HepG2 (cell line): Measurements from ENCODE around the gene NGFR.

Source experiments
- CHCHD3 ChIP-seq: sonication (generic); formaldehyde crosslinking; IDR thresholded peaks from 2 replicates; pipeline ENCODE4 v1.8.0; 2022; ENCODE audit warnings: mild to moderate bottlenecking, missing genetic modification reagents, moderate library complexity
- EZH2 ChIP-seq: conservative IDR thresholded peaks from 2 replicates; pipeline ENCODE4 v1.6.1; 2012; ENCODE audit warnings: mild to moderate bottlenecking, low read depth, low read length, moderate library complexity
- FOXA3 ChIP-seq: IDR thresholded peaks from 2 replicates; pipeline ENCODE4 v1.6.1; 2016; ENCODE audit warnings: missing genetic modification reagents, missing compliant biosample characterization
- MYNN ChIP-seq: sonication (generic); formaldehyde crosslinking; IDR thresholded peaks from 2 replicates; pipeline ENCODE4 v1.4.0; 2020; ENCODE audit warnings: mild to moderate bottlenecking, low read depth, missing genetic modification reagents
- ZBTB3 ChIP-seq: sonication (generic); formaldehyde crosslinking; IDR thresholded peaks from 2 replicates; pipeline ENCODE4 v1.4.0; 2020; ENCODE audit warnings: low read depth, mild to moderate bottlenecking, moderate library complexity, missing genetic modification reagents, borderline replicate concordance
- ZNF589 ChIP-seq: sonication (generic); formaldehyde crosslinking; conservative IDR thresholded peaks from 2 replicates; pipeline ENCODE4 v1.8.0; 2022; ENCODE audit warnings: mild to moderate bottlenecking, moderate library complexity, missing genetic modification reagents
- TF ChIP-seq, protein P1 (sequence below): sonication (generic); formaldehyde crosslinking; IDR thresholded peaks from 2 replicates; pipeline ENCODE4 v1.5.0; 2020; ENCODE audit warnings: mild to moderate bottlenecking, missing genetic modification reagents, moderate library complexity
- TF ChIP-seq, protein P2 (sequence below): IDR thresholded peaks from 2 replicates; pipeline ENCODE4 v1.6.1; 2012; ENCODE audit warnings: inconsistent platforms
- TF ChIP-seq, protein P3 (sequence below): sonication (generic); formaldehyde crosslinking; IDR thresholded peaks from 2 replicates; pipeline ENCODE4 v1.5.0; 2020; ENCODE audit warnings: missing genetic modification reagents

DNA sequence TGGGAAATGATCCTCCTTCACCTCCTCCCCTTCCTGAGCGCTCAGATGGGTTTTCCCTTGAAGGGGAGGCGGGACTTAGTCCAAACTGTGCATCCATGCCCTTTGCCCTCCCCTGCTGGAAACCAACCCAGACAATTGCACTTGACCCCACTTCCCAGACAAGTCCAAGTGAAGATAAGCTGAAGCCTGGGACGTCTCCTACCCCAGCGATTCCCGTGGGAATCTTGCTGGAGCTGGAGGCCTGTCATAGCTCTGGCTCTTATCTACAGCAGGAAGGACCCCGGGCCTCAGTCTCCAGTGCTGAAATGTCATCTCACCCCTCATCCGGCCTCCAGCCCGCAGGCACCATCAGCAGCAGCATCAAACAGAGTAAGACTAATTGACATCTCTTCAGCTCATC is 6.5 kb upstream of the NGFR start:
- TF ChIP-seq CHCHD3 (CRISPR knock-in tag) (no peak), MYNN (CRISPR knock-in tag) (no peak), ZNF589 (CRISPR knock-in tag) (no peak), FOXA3 (no peak), EZH2 (no peak), ZBTB3 (CRISPR knock-in tag) (no peak)
- TF ChIP-seq, protein P1, sequence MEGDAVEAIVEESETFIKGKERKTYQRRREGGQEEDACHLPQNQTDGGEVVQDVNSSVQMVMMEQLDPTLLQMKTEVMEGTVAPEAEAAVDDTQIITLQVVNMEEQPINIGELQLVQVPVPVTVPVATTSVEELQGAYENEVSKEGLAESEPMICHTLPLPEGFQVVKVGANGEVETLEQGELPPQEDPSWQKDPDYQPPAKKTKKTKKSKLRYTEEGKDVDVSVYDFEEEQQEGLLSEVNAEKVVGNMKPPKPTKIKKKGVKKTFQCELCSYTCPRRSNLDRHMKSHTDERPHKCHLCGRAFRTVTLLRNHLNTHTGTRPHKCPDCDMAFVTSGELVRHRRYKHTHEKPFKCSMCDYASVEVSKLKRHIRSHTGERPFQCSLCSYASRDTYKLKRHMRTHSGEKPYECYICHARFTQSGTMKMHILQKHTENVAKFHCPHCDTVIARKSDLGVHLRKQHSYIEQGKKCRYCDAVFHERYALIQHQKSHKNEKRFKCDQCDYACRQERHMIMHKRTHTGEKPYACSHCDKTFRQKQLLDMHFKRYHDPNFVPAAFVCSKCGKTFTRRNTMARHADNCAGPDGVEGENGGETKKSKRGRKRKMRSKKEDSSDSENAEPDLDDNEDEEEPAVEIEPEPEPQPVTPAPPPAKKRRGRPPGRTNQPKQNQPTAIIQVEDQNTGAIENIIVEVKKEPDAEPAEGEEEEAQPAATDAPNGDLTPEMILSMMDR, result no peak
- TF ChIP-seq, protein P2, sequence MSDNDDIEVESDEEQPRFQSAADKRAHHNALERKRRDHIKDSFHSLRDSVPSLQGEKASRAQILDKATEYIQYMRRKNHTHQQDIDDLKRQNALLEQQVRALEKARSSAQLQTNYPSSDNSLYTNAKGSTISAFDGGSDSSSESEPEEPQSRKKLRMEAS, result no peak
- TF ChIP-seq, protein P3, sequence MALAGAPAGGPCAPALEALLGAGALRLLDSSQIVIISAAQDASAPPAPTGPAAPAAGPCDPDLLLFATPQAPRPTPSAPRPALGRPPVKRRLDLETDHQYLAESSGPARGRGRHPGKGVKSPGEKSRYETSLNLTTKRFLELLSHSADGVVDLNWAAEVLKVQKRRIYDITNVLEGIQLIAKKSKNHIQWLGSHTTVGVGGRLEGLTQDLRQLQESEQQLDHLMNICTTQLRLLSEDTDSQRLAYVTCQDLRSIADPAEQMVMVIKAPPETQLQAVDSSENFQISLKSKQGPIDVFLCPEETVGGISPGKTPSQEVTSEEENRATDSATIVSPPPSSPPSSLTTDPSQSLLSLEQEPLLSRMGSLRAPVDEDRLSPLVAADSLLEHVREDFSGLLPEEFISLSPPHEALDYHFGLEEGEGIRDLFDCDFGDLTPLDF (CRISPR knock-in tag), result no peak
